GM18508 (cell line): Measurements from ENCODE around the gene MED8.

ENCODE experiments used
- ATAC-seq: cut with Tn5 transposase; IDR thresholded peaks from one replicate; pipeline ENCODE4 v1.9.1; 2021; ENCODE audit warnings: moderate number of reproducible peaks; ENCODE audit not compliant: insufficient read depth, unreplicated experiment

The MED8 gene, protein sequence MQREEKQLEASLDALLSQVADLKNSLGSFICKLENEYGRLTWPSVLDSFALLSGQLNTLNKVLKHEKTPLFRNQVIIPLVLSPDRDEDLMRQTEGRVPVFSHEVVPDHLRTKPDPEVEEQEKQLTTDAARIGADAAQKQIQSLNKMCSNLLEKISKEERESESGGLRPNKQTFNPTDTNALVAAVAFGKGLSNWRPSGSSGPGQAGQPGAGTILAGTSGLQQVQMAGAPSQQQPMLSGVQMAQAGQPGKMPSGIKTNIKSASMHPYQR

DNA sequence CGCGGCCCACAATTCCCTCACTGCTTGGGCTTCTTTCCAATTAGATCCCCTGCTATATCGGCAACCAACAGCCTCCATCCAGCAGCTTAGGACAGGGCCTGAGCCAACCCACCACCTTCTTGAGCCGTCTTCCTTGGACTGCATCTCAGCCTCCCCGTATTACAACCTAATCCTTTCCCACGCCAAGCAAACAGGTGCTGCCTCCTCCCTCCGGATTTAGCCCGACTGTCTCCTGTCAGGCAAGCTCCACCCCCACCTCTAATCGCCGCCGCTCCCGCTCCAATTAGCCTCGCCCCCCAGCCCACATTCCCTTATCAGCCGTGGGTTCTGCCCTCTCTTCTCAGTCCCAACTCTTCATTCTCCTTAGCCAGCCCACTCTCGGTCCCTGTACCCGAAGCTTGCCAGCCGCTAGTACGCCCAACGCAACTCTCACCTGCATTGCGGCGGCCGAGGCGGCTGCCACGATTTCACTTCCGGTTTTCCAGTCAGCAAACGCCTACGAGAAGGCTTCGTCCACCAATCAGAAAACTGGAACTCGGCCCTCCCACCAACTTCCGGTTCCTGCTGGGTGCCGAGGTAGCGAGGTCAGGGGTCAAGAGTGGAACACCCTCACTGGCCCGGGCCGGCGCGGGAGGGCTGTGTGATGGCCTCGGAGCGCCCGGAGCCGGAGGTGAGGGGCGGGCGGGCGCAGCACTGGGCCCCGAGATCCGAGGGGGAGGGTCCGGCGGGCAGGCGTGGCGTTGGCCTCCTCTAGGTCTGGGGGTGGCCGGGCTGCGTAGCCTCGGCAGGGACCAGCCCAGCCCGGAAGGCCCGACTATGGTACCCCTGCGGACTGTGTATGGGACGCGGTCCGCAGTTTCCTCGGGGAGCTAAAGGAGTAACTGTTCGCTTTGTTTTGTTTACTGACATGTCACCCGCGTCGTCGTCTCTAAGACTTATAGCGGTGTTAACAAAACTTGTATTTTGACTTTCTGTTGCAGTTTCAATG, at the start of gene MED8, which contains the start of gene SZT2:
Gene MED8, minus strand, starts transcription at position 475 of the 988 bp plus-strand sequence. Its CDS starts 36 bp downstream, at position 439.
Gene SZT2, plus strand, starts transcription at position 574 of the 988 bp plus-strand sequence. Its CDS starts 70 bp downstream, at position 644.
- no peak for ATAC-seq

DNA sequence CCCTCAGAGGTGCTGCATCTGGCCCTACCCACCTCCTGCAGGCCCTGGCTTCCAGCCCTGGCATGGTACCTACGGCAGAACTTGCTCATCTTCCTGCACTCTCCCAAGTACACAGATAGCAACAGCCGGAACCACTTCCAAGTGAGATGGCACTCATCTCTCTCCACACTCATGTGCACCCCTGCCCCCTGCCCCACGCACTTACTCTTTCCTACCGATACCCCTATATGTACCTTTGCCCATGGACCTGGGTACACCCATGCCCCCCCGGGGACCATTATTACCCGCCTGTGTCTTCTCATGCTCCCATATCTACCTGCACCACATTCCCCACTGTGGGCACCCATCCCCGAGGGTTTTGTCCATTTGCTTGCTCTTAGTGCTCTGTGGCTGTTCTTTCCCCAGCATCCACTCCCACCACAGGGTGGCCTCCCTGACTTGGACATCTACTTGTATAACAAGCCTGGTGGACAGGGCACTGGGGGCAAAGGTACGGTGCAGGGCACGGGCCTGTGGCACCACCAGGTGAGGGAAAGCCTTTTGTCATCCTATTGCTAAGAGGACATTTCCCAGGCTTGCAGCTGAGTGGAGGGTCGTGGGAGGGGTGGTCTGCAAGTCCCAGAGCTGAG, 49.5 kb upstream of the MED8 start:
- ATAC-seq: no peak

GRCh38 chr1:43438576-43438952, 49.0 kb upstream of the MED8 start:
- ATAC-seq: no peak

DNA sequence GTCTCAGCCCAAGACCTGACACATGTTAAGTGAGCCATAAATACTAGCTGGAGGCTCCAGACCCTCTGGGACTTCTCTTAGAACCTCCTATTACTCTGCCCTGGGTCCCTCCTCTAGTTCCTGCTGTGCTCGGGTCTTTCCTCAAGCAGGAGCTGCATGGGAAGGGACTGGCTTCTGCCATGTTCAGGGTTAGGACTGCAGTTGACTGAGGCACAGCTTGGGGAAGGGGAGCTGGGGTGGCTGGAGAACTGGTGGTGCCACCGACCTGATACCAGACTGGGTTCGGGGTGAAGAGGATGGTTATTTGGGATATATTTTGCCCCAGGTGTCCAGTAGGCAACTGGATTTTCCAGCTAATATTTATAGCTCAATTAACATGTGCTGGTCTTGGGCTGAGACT, 48.4 kb upstream of the MED8 start:
- no peak for ATAC-seq

DNA sequence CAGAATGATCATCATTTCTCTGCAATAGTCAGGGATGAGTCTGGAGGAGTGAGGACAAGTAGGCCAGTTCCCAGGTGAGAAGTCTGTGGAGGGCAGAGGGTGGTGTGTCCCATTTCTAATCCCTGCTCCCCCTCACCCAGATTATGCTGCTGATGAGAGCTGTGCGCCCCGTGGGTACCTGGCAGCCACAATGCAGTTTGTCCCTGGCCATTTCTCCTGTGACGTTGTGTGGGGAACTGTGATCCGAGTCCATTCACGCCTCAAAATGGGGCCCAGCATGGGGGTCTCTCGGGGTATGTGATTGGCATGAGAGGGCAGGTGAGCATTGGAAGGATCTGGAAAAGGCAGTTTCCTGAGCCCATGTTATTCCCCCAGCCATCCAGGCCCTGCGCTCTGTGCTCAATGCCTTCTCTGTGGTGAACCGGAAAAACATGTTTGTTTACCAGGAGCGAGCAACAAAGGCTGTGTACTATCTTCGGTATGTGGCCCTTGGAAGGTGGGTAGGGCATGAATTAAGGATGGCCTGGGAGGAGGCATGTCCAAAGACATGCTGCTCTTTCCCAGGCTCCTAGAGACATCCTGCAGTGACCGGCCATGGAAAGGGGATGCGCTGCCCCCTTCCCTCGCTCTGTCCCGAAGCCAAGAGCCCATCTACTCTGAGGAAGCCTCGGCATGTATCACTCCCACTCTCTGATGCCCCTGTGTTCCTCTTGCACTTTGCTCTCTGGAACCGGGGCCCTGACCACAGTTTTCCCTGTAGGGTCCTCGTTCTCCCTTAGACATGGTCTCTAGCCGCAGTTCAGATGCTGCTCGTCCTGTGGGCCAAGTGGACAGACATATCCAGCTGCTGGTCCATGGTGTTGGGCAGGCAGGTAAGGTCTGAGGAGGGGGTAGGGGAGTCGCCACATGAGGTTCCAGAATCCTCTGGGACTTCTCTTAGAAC, 47.7 kb upstream of the MED8 start:
- no peak for ATAC-seq

- no peak for ATAC-seq
These were observed 46.8 kb upstream of the MED8 start for GRCh38 chr1:43436371-43436770.

- ATAC-seq: no peak
These were observed 45.8 kb upstream of the MED8 start for GRCh38 chr1:43435146-43436145.

GRCh38 chr1:43434256-43434655, 44.7 kb upstream of the MED8 start:
- ATAC-seq: no peak

DNA sequence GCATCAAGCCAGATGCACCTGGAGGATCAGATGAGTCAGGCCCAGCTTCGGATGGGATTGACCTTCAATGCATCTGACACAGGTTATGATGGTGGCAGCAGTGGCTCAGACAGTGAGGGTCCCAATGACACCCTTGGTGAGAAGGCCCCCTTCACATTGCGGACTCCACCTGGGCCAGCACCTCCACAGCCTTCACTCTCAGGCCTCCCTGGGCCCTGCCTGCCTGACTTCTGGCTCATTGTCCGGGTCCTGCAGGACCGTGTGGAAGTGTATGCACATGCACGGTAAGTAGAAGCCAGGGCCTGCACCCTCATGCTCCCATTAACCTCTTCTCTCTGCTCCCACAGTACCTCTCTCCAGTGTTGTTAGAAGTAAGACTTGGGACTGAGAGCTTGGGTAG, 43.3 kb upstream of the MED8 start:
- ATAC-seq: no peak

GRCh38 chr1:43432171-43432860, 42.7 kb upstream of the MED8 start:
- no peak for ATAC-seq

GRCh38 chr1:43431676-43432075, 42.1 kb upstream of the MED8 start:
- ATAC-seq: no peak

GRCh38 chr1:43430831-43431230, 41.2 kb upstream of the MED8 start:
- ATAC-seq: no peak

GRCh38 chr1:43427941-43428340, 38.3 kb upstream of the MED8 start:
- no peak for ATAC-seq

- ATAC-seq: no peak
These were observed 37.9 kb upstream of the MED8 start for GRCh38 chr1:43427524-43427923.

- no peak for ATAC-seq
These were observed 36.6 kb upstream of the MED8 start for GRCh38 chr1:43426221-43426620.

- no peak for ATAC-seq
These were observed 35.4 kb upstream of the MED8 start for GRCh38 chr1:43425045-43425444.

- ATAC-seq: no peak
These were observed 34.3 kb upstream of the MED8 start for GRCh38 chr1:43423672-43424550.
